Urinary bladder (tissue), 4 donors: ENCODE measurements around the gene GALNT10. TPM values are rescaled to one million over a fixed set of nuclear protein-coding genes. Genes with fewer than 3 reads are reported as not detected.

ENCODE experiments used
- DNase-seq: peaks from one replicate; pipeline ENCODE4 v3.0.0-alpha.2; 2015; ENCODE audit errors: extremely low spot score
- H3K27ac ChIP-seq: one replicate; pipeline ENCODE4 v1.5.1; 2013; ENCODE audit warnings: low read depth, mild to moderate bottlenecking, moderate library complexity
- H3K36me3 ChIP-seq: one replicate; pipeline ENCODE4 v1.6.1; 2013; ENCODE audit warnings: mild to moderate bottlenecking, moderate library complexity; ENCODE audit not compliant: insufficient read depth
- H3K4me1 ChIP-seq: one replicate; pipeline ENCODE4 v1.6.1; 2013; ENCODE audit warnings: mild to moderate bottlenecking, moderate library complexity; ENCODE audit not compliant: insufficient read depth
- H3K4me3 ChIP-seq: one replicate; pipeline ENCODE4 v1.5.1; 2013; ENCODE audit warnings: low read depth, low read length
- WGBS: extraction: QIAGEN DNeasy Blood & Tissue Kit; methylation state at CpG from one replicate; pipeline ENCODE4 v1.1.7; 2013; 5-methylcytosine and 5-hydroxymethylcytosine counted together
- polyA plus RNA-seq: library from polyadenylated mRNA; stranded (reverse); fragments of 200-250 nt; gene quantifications from one replicate; pipeline ENCODE4 v1.2.3, GENCODE V29; 2013
- total RNA-seq: library from RNA; depleted of rRNA; stranded (reverse); fragments of >200 nt; gene quantifications from one replicate; pipeline ENCODE4 v1.2.3, GENCODE V29; 2014
- donor health status: healthy with polysubstance abuse.
- donor health status: healthy.

Gene GALNT10
- total and polyA plus RNA-seq, 2 donors: 15.7 to 19.4 TPM

DNA sequence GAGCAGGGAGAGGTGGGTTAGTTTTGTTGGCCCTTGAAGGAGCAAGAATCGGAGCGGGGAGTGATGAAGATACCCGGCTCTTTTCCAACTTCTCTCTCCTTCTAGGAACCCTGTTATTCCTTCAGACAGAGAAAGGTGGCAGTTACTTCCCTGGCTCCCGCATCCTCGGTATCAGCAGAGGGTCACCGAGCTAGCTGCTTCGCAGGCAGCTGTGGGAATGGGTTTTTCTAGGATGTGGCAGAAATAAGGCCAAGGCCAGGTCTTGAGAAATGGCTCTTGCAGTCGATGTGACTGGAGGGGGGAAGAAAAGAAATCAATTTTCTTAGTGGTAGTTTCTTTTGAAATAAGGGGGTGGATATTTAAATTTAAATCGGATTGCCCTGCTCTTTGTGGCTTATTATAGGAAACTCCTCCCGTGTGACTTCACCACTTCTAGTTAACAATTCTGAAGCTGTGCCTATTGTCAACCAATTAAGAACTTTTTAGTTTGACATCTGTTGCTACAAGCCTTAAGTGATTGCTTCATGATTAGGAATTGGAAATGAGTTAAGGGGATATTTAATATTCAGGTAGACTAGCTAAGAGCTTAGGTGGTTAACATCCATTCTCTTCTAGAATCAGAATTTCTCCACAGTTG is 256.7 kb downstream of the GALNT10 start:
- H3K27ac ChIP-seq: no peak overlapping the region
- no peak for DNase-seq
- 5% methylated on average over 10 of the region's 10 CpGs for WGBS
- no peaks in the 10 kb centered on the region for H3K36me3 ChIP-seq
- H3K4me3 ChIP-seq: peak overlapping the region; percentile 99
- no peaks in the 10 kb centered on the region for H3K4me1 ChIP-seq

DNA sequence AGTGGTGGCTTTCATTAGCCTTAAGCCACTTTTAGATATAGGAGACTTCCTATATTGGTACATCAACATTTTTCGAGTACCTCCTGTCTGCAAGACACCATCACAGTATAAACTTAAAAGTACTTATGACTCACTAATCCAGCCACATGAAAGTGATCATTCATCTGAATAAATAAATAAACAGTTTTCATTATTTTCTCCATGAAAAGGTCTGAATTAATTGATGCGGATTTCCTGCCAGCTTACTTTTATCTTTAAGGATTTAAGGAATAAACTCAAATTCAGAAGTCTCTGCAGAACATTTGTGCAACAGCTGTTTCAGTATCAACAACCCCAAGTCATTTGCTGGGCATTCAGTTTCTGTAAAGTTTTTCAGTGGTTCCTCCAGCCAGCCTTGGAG is 259.3 kb downstream of the GALNT10 start:
- peaks cover 5% of the 10 kb centered on the region for H3K36me3 ChIP-seq
- no peaks in the 10 kb centered on the region for H3K4me1 ChIP-seq
- WGBS: 72% methylated on average over 2 of the region's 2 CpGs
- no peak overlapping the region for H3K4me3 ChIP-seq
- no peak overlapping the region for H3K27ac ChIP-seq
- DNase-seq: no peak

DNA sequence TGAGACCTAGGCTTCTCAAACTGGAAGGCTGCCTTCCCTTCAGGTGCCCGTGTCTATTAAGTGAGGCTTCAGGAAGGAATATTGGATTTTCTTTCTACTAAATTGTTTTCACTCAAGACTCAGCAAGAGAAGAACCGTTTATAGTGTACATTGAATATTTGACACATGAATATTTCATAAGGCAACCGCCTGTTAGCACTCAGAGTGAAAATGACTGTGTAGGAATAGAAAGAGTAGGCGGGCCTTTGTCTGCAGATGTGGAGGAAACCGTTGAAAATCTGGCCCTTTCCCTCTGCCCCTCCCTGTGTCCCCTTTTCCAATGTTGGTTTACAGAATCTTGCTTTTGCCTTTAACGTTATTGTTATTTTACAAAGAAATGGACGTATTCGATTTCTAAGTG is 261.4 kb downstream of the GALNT10 start:
- WGBS: 93% methylated on average over 8 of the region's 8 CpGs
- no peaks in the 10 kb centered on the region for H3K4me1 ChIP-seq
- DNase-seq: no peak
- H3K4me3 ChIP-seq: no peak overlapping the region
- H3K27ac ChIP-seq: no peak overlapping the region
- peaks cover 8% of the 10 kb centered on the region for H3K36me3 ChIP-seq

DNA sequence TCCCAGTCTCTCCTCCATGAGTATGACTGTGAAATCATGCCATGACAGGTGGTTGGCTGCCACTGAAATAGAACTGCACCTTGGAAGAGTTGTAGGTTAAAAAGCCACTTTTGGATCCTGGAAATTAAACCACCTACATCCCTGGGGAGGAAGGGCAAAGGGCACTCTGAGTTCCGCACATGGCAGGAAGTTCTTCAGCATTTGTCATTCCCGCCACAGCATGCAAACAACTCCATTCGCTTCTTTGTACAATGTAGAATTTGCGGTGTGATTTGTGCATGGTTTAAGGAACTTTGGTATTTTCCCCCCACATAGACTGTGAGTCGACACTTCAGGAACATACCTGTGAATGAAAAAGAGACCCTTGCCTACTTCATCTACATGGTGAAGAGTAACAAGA is 265.1 kb downstream of the GALNT10 start:
- Histone ChIP-seq H3K27ac (no peak overlapping the region), H3K36me3 (peaks cover 8% of the 10 kb centered on the region), H3K4me3 (no peak overlapping the region), H3K4me1 (no peaks in the 10 kb centered on the region)
- no peak for DNase-seq
- 89% methylated on average over 5 of the region's 5 CpGs for WGBS

DNA sequence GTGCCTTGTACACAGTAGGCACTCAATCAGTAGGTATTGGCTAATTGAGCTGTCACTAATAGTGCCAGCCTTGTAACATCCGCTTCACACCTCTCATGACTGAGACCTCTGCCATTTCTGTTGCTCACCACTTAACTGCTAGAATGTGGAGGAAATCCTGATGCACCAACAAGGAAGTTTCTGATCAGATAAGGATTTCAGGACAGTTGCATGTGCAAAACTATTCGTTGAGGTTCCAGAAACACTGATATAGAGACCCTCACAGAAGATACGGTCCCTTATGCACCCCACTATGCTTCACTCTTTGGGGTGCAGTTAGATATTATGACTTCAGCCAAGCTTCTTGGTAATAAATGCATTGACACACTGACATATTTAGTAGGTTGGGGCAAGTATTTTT is 266.0 kb downstream of the GALNT10 start:
- 83% methylated on average over 3 of the region's 3 CpGs for WGBS
- Histone ChIP-seq H3K27ac (no peak overlapping the region), H3K4me3 (no peak overlapping the region), H3K4me1 (no peaks in the 10 kb centered on the region), H3K36me3 (peaks cover 8% of the 10 kb centered on the region)
- DNase-seq: no peak

DNA sequence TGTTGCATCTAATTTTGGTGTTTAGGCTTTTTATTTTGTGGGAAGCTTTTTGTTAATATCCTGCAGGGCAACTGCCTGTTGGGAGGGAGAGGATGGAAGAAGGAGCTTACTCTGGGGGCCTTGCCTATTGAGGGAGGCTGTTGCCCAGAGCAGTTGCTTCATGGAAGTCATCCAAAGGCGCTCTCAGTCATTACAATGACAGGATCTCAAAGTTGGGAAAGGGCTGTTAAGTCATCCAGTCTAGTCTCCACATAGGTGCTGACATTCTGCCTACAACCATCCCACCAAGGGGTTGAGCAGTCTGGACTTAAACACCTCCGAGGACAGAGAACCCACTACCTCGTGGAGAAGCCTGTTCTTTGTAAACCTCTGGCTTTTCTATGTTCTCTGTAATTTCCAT is 268.5 kb downstream of the GALNT10 start:
- H3K36me3 ChIP-seq: peaks cover 5% of the 10 kb centered on the region
- WGBS: 77% methylated on average over 3 of the region's 3 CpGs

DNA sequence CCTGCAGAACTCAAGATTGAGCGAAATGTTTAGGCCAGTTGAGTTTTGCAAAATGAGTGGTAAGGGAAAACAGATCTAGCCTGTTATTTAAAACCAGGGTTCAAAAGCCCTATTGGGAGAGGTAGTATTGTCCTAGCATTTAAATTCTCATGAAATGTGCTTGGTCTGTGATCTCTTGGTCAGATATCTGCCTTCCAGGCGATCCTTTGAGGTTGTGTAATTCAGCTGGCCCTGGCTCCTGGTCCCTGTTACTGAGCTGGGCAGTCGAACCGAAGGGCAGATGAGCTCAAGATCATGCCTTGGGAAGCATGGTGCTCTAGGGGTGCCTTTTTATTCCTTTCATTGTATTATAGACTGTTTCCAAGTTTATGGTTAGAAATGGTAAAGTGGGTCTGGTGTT is 269.6 kb downstream of the GALNT10 start:
- peaks cover 3% of the 10 kb centered on the region for H3K36me3 ChIP-seq
- H3K4me3 ChIP-seq: no peak overlapping the region
- DNase-seq: no peak
- no peaks in the 10 kb centered on the region for H3K4me1 ChIP-seq
- 96% methylated on average over 4 of the region's 4 CpGs for WGBS
- no peak overlapping the region for H3K27ac ChIP-seq

More for the DNA sequence above, 268.5 kb downstream of the GALNT10 start:
- Histone ChIP-seq H3K27ac (no peak overlapping the region), H3K4me1 (no peaks in the 10 kb centered on the region), H3K4me3 (no peak overlapping the region)
- DNase-seq: no peak

DNA sequence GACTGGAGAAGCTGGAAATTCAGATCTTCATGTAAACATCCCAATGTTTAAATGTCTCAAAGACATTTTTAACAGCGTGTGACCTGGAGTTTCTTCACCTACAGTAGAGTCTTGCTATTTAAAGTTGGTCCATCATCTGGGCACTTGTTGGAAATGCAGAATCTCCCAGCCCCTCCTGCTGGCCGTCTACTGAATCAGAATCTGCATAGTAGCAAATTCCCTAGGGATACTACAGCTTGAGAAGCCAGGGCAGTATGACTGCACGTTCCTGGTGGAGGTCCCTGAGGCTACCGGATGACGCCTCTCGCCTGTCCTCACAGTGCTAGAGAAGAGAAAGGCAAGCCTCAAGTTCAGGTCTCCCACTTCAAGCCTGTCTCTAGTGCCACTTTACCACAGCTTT is 271.0 kb downstream of the GALNT10 start:
- Histone ChIP-seq H3K36me3 (no peaks in the 10 kb centered on the region), H3K4me3 (no peak overlapping the region), H3K4me1 (no peaks in the 10 kb centered on the region), H3K27ac (no peak overlapping the region)
- 64% methylated on average over 6 of the region's 6 CpGs for WGBS
- no peak for DNase-seq

DNA sequence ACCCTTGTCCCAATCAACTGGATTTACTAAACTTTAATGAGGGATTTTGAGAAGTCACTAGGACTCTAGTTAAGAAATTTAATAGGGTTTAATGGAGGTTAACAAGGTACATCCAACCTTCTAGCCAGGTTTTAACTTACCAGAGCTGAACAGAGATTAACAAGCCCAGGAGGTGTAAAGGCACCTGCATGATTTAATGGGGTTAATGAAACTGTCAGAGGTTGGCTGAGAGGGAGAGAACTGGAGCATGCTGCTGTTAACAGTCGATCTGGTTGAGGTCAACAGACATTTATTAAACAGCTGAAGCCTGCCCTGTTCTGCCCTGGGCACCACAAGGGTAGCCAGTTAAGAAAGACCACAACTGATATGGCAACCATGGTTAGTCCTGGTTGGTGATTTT is 273.9 kb downstream of the GALNT10 start:
- no peaks in the 10 kb centered on the region for H3K4me1 ChIP-seq
- no peak for DNase-seq
- WGBS: 44% methylated on average over 1 of the region's 1 CpG
- H3K27ac ChIP-seq: no peak overlapping the region
- no peaks in the 10 kb centered on the region for H3K36me3 ChIP-seq
- H3K4me3 ChIP-seq: no peak overlapping the region

DNA sequence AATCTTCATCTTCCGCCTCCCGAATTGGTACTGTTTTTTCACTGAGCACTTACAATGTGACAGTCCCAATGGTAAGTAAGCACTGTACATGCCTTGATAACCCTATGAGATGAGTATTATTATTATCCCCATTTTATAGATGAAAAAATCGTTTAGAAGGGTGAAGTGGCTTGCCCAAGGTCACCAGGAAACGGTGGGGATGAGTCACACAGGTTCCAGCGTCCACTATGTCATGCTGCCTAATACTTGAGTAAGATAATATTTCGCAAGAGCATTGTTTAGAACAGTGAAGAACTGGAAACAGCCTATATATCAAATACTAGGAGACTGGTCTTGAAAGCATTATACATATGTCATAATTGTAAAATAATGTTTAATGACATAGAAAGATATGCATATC is 274.6 kb downstream of the GALNT10 start:
- no peak for DNase-seq
- Histone ChIP-seq H3K36me3 (no peaks in the 10 kb centered on the region), H3K27ac (no peak overlapping the region), H3K4me1 (no peaks in the 10 kb centered on the region), H3K4me3 (no peak overlapping the region)
- WGBS: 71% methylated on average over 6 of the region's 6 CpGs

DNA sequence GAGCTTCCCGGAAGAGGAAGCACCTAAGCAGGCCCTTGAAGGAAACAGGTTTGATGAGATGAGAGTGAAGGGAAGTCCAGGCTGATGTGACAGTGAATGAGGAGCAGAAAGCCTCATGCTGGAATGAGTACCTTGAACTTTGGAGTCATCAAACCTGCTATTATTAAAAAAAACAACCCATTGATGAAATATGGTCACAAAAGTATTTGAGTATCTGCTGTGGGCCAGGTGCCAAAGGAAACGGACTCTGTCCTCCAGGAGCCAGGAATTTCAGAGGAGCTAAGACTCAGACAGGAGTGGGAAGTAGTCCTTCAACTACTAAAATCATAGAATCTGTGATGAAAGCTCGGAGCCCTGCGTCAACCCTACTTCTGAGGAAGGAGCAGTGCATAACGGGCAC is 275.6 kb downstream of the GALNT10 start:
- Histone ChIP-seq H3K36me3 (no peaks in the 10 kb centered on the region), H3K27ac (no peak overlapping the region), H3K4me1 (no peaks in the 10 kb centered on the region), H3K4me3 (no peak overlapping the region)
- 69% methylated on average over 5 of the region's 5 CpGs for WGBS
- no peak for DNase-seq

DNA sequence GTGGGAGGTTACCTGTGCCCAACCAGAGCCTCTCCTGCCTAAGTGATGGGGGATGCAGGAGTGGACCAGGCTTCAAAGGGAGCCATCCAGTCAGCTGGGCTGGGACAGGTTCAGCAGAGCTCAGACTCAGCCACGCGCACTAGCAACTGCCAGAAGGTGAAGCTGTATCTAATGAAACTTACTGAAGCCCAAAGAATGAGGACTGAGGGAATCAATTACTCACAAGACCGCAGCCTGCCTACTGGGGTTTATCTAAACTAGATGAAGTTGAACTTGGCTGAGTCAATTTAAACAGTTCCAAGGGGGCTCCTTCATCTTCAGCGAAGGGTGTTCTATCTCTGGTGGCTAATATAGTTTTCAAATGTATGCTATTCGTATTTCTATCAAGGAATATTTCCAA is 276.1 kb downstream of the GALNT10 start:
- H3K27ac ChIP-seq: no peak overlapping the region
- WGBS: 83% methylated on average over 5 of the region's 5 CpGs

DNA sequence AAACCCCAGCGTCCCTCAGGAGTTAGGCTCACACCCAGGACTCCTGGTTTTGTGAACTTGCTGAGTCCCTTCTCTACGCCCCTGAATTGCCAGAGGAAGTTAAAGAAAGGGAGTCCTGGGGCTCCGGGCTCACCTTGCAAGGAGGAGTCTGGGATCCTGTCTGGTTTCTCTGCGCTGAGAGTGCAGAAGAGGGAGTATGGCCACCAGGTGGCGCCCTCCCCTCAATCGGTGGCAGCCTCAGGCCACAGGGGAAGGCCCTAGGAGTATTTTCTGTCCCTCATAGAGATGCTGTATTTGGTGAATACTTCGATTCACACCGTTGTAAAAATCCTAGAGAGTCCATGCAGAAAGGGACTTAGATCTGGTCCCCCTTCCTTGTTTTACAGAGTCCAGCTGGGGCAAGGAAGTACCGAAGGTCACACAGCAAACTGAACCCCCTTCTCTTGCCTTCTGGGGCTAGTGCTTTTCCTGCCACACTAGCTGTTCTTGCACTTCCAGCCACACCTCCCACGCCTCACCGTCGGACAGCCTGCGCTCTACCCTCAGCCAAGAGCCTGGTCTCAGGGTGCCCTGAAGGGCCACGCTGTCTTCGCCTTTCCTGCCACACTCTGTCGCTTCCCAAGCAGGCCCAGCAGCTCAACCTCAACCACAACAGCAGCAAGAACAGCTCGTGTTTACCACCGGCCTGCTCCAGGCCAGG is 277.3 kb downstream of the GALNT10 start:
- no peak for DNase-seq
- H3K4me3 ChIP-seq: no peak overlapping the region
- no peaks in the 10 kb centered on the region for H3K4me1 ChIP-seq
- WGBS: 43% methylated on average over 18 of the region's 18 CpGs
- H3K27ac ChIP-seq: no peak overlapping the region
- no peaks in the 10 kb centered on the region for H3K36me3 ChIP-seq

More for the DNA sequence above, 276.1 kb downstream of the GALNT10 start:
- H3K36me3 ChIP-seq: no peaks in the 10 kb centered on the region
- H3K4me3 ChIP-seq: no peak overlapping the region
- no peaks in the 10 kb centered on the region for H3K4me1 ChIP-seq
- DNase-seq: no peak

DNA sequence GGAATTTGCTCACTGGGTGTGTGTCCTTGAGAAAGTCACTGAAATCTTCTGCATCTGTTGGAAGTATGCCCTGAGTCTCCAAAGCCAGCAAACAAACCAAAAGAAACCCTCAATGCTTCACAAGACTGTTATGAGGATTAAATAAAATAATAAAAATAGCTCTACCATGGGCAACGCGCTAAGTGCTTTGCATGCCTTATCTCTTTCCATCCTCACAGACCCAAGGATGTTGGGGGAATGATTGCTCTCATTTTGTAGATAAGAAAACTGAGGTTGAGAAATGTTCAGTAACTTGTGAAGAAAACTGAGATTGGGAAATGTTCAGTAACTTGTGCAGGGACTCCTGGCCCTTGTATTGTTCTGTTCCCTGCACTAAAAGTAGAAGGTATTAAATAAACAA is 279.6 kb downstream of the GALNT10 start:
- DNase-seq: no peak
- no peak overlapping the region for H3K27ac ChIP-seq
- H3K4me1 ChIP-seq: no peaks in the 10 kb centered on the region
- 36% methylated on average over 2 of the region's 2 CpGs for WGBS
- H3K4me3 ChIP-seq: no peak overlapping the region
- no peaks in the 10 kb centered on the region for H3K36me3 ChIP-seq
